H1 (cell line): ENCODE measurements around the gene PPP1R3C. TPM values are rescaled to one million over a fixed set of nuclear protein-coding genes. Genes with fewer than 3 reads are reported as not detected.
A peak's percentile ranks its signal among the peaks of the same experiment; 100 is the strongest.

Experiments
- CTCF ChIA-PET: fragments of 300-600 bp; sonication (Branson Sonifier 250); formaldehyde crosslinking; loops from one replicate; lab custom pipeline; 2021; ENCODE audit not compliant: partially characterized antibody; lab: Charles Lee
- POLR2A ChIA-PET: fragments of 300-600 bp; sonication (Branson Sonifier 250); formaldehyde crosslinking; loops from one replicate; lab custom pipeline; 2021; ENCODE audit warnings: inconsistent platforms; ENCODE audit not compliant: partially characterized antibody; lab: Charles Lee
- DNase-seq, 2 experiments: peaks; one replicate each; pipeline versions ENCODE4 v3.0.0 to v3.0.0-alpha.2; 2010 to 2022; ENCODE audit warnings: low spot score in 2 of 2, low read depth in 1 of 2, mixed read lengths in 1 of 2
- FAIRE-seq: peaks from 2 replicates; lab custom pipeline; 2011; peaks lifted over from hg19 to GRCh38; lab: Jason Lieb, UNC
- H2AFZ ChIP-seq: 2 replicates; pipeline ENCODE4 v1.8.1; 2012; ENCODE audit warnings: low read length, inconsistent platforms
- H2AK5ac ChIP-seq: 2 replicates; pipeline ENCODE4 v1.6.1; 2013; ENCODE audit warnings: low read depth, low read length
- H2BK120ac ChIP-seq: replicated peaks from 2 replicates; pipeline ENCODE3; 2013; ENCODE audit warnings: low read depth, low read length, inconsistent platforms
- H2BK12ac ChIP-seq: 2 replicates; pipeline ENCODE4 v1.6.1; 2013; ENCODE audit warnings: low read depth, low read length
- H2BK15ac ChIP-seq: 2 replicates; pipeline ENCODE4 v1.6.1; 2013; ENCODE audit warnings: low read length
- H2BK20ac ChIP-seq: 2 replicates; pipeline ENCODE4 v1.6.1; 2013; ENCODE audit warnings: low read length
- H2BK5ac ChIP-seq: 2 replicates; pipeline ENCODE4 v1.6.1; 2013; ENCODE audit warnings: low read depth, low read length
- H3K14ac ChIP-seq: 2 replicates; pipeline ENCODE4 v1.6.1; 2013; ENCODE audit warnings: inconsistent platforms; ENCODE audit not compliant: insufficient read length
- H3K18ac ChIP-seq: 2 replicates; pipeline ENCODE4 v1.6.1; 2013; ENCODE audit warnings: low read length; ENCODE audit errors: extremely low read depth
- H3K23ac ChIP-seq: 2 replicates; pipeline ENCODE4 v1.6.1; 2013; ENCODE audit warnings: inconsistent platforms; ENCODE audit not compliant: insufficient read length
- H3K23me2 ChIP-seq: 2 replicates; pipeline ENCODE4 v1.6.1; 2013; ENCODE audit warnings: low read depth, low read length
- H3K27ac ChIP-seq: 2 replicates; pipeline ENCODE4 v1.6.1; 2011; ENCODE audit warnings: low read depth, low read length, inconsistent platforms
- H3K27me3 ChIP-seq, 4 experiments: replicated peaks in 1 of 4; 1 replicate in 1 of 4; 2 replicates in 3 of 4; pipeline versions ENCODE4 v1.6.1 to v1.8.1; 2011 to 2013; ENCODE audit warnings: low read length in 3 of 4, mild to moderate bottlenecking in 3 of 4, inconsistent platforms in 2 of 4, mixed read lengths in 2 of 4, moderate library complexity in 1 of 4; ENCODE audit not compliant: control insufficient read depth in 3 of 4, insufficient read depth in 3 of 4; ENCODE audit errors: extremely low read depth in 1 of 4
- H3K36me3 ChIP-seq, 4 experiments: 2 replicates each; pipeline versions ENCODE4 v1.6.1 to v1.8.1; 2011 to 2013; ENCODE audit warnings: mild to moderate bottlenecking in 4 of 4, low read length in 3 of 4, moderate library complexity in 2 of 4, control low read depth in 1 of 4, inconsistent platforms in 1 of 4; ENCODE audit not compliant: insufficient read depth in 4 of 4, control insufficient read depth in 2 of 4
- H3K4ac ChIP-seq: replicated peaks from 2 replicates; pipeline ENCODE3; 2013; ENCODE audit warnings: low read length, low read depth, mixed read lengths, inconsistent platforms; ENCODE audit not compliant: insufficient read length
- H3K4me1 ChIP-seq, 4 experiments: replicated peaks in 1 of 4; 1 replicate in 1 of 4; 2 replicates in 3 of 4; pipeline versions ENCODE4 v1.6.1 to v1.8.1; 2011 to 2013; ENCODE audit warnings: low read length in 3 of 4, inconsistent platforms in 2 of 4, mixed read lengths in 1 of 4; ENCODE audit not compliant: insufficient read depth in 4 of 4, control insufficient read depth in 3 of 4
- H3K4me2 ChIP-seq, 2 experiments: 2 replicates each; pipeline versions ENCODE4 v1.6.1 to v1.8.1; 2011 to 2013; ENCODE audit warnings: low read depth in 2 of 2, low read length in 2 of 2, control low read depth in 1 of 2, inconsistent platforms in 1 of 2, mild to moderate bottlenecking in 1 of 2; ENCODE audit not compliant: insufficient read depth in 1 of 2
- H3K4me3 ChIP-seq, 4 experiments: fragments of 200-600, 300-600 bp in 1 of 4; sonication (generic), shearing (Covaris generic), sonication (Bioruptor Twin) in 1 of 4; 2 replicates each; pipeline versions ENCODE4 v1.5.1 to v1.8.1; 2011 to 2016; ENCODE audit warnings: low read length in 4 of 4, low read depth in 3 of 4, control low read depth in 2 of 4, inconsistent platforms in 2 of 4, mild to moderate bottlenecking in 2 of 4, mixed read lengths in 1 of 4, moderate library complexity in 1 of 4; ENCODE audit not compliant: insufficient read depth in 2 of 4; ENCODE audit errors: extremely low read depth in 1 of 4
- H3K56ac ChIP-seq: replicated peaks from 2 replicates; pipeline ENCODE3; 2013; ENCODE audit warnings: low read depth, mild to moderate bottlenecking, mixed read lengths, low read length, inconsistent platforms; ENCODE audit not compliant: insufficient read length
- H3K79me1 ChIP-seq: 2 replicates; pipeline ENCODE4 v1.6.1; 2013; ENCODE audit warnings: low read depth, low read length, control low read depth
- H3K79me2 ChIP-seq, 2 experiments: 2 replicates each; pipeline versions ENCODE4 v1.6.1 to v1.8.1; 2012 to 2013; ENCODE audit warnings: low read length in 2 of 2, mild to moderate bottlenecking in 2 of 2, inconsistent platforms in 1 of 2; ENCODE audit not compliant: insufficient read depth in 2 of 2, control insufficient read depth in 1 of 2
- H3K9ac ChIP-seq, 4 experiments: replicated peaks in 1 of 4; 1 replicate in 1 of 4; 2 replicates in 3 of 4; pipeline versions ENCODE4 v1.6.1 to v1.8.1; 2011 to 2013; ENCODE audit warnings: low read depth in 3 of 4, low read length in 3 of 4, control low read depth in 2 of 4, mild to moderate bottlenecking in 2 of 4, moderate library complexity in 2 of 4, inconsistent platforms in 1 of 4; ENCODE audit errors: extremely low read depth in 1 of 4
- H3K9me3 ChIP-seq, 2 experiments: 2 replicates each; pipeline versions ENCODE4 v1.6.1 to v1.8.1; 2012 to 2013; ENCODE audit warnings: mild to moderate bottlenecking in 2 of 2, moderate library complexity in 2 of 2, control low read depth in 1 of 2, inconsistent platforms in 1 of 2, low read depth in 1 of 2, low read length in 1 of 2, mixed read lengths in 1 of 2; ENCODE audit not compliant: insufficient read depth in 2 of 2
- H4K20me1 ChIP-seq, 2 experiments: replicated peaks in 1 of 2; 2 replicates each; pipeline versions ENCODE3 to v1.8.1; 2011 to 2013; ENCODE audit warnings: inconsistent platforms in 2 of 2, low read length in 2 of 2, mild to moderate bottlenecking in 1 of 2; ENCODE audit not compliant: insufficient read depth in 2 of 2, control insufficient read depth in 1 of 2
- H4K5ac ChIP-seq: 2 replicates; pipeline ENCODE4 v1.6.1; 2013; ENCODE audit warnings: low read length, low read depth, mixed read lengths, inconsistent platforms; ENCODE audit not compliant: insufficient read length
- H4K8ac ChIP-seq: 2 replicates; pipeline ENCODE4 v1.8.0; 2013; ENCODE audit warnings: mild to moderate bottlenecking, moderate library complexity, low read length, inconsistent platforms; ENCODE audit not compliant: insufficient read depth; ENCODE audit errors: extremely low read depth
- H4K91ac ChIP-seq: replicated peaks from 2 replicates; pipeline ENCODE3; 2013; ENCODE audit warnings: low read length, mixed read lengths, inconsistent platforms; ENCODE audit not compliant: insufficient read length
- CBX5 ChIP-seq: fragments of 300-800, 300-1000 bp; sonication (generic); IDR thresholded peaks from 2 replicates; pipeline ENCODE4 v1.7.1; 2016; ENCODE audit warnings: antibody characterized with exemption, low read length, low read depth
- SIN3A ChIP-seq, 2 experiments: IDR thresholded peaks in 1 of 2; conservative IDR thresholded peaks in 1 of 2; 2 replicates each; pipeline ENCODE4 v1.6.1; 2011 to 2012; ENCODE audit warnings: low read length in 2 of 2, improper control_type of control experiment in 1 of 2, low read depth in 1 of 2, mild to moderate bottlenecking in 1 of 2
- WGBS, 2 experiments: shearing (Covaris generic) in 1 of 2; methylation state at CpG; one replicate each; pipeline versions ENCODE4 v1.1.6 to v1.1.7; 2013 to 2015; ENCODE audit warnings: low lambda C conversion rate in 2 of 2, mixed read lengths in 2 of 2, inconsistent platforms in 1 of 2, low coverage in 1 of 2, missing lambda C conversion rate in 1 of 2; ENCODE audit not compliant: insufficient replicate concordance in 2 of 2, insufficient coverage in 1 of 2, insufficient read length in 1 of 2; ENCODE audit errors: extremely low coverage in 1 of 2, missing lambda C conversion rate in 1 of 2; 5-methylcytosine and 5-hydroxymethylcytosine counted together
- polyA plus RNA-seq, 7 experiments: library from polyadenylated mRNA; depleted of rRNA in 3 of 7; stranded (reverse) in 5 of 7; unstranded in 2 of 7; fragments of >200 nt in 5 of 7; fragments of 200-250 nt in 2 of 7; gene quantifications; 1 replicate in 5 of 7; 2 replicates in 1 of 7; 4 replicates in 1 of 7; pipeline versions ENCODE4 v1.2.1 to v1.2.3, GENCODE V29; 2011 to 2013; ENCODE audit warnings: missing spikeins in 2 of 7, mixed read lengths in 2 of 7
- total RNA-seq: library from RNA; stranded (reverse); fragmentation: NEBNext Ultra II Directional; extraction: Animal tissue kit (Norgen Biotek cat#: 25700); gene quantifications from 2 replicates; pipeline ENCODE4 v1.2.1, GENCODE V29; 2021

Gene PPP1R3C
- total and polyA plus RNA-seq, 2 of the 8 experiments (the other 6 are each of a cell fraction or from before 2014, with no cell fraction given): 1.3 TPM

GRCh38 chr10:91668913-91669312, 36.0 kb upstream of the PPP1R3C start:
- no peaks in the 10 kb centered on the region for H3K79me2 ChIP-seq
- H3K27ac ChIP-seq: no peak overlapping the region
- no peaks in the 10 kb centered on the region for H4K20me1 ChIP-seq
- TF ChIP-seq CBX5 (no peak), SIN3A (conservative IDR thresholded peaks at IDR 0.05 in 1 of 2, IDR thresholded peaks at IDR 0.05 in 1 of 2; ENCODE audit: low read depth in 1 of 2, low read length in 2 of 2) (no peak)
- peak overlapping the region in 1 of 4 experiments; percentile 28; a peak in 1 of 8 replicates for H3K4me3 ChIP-seq
- H2BK5ac ChIP-seq: no peak overlapping the region
- DNase-seq: no peak
- H3K36me3 ChIP-seq: no peaks in the 10 kb centered on the region
- H2BK120ac ChIP-seq: no peak overlapping the region
- peak overlapping the region; percentile 10 to 11; a peak in 2 of 4 replicates for H3K4me2 ChIP-seq
- H2AK5ac ChIP-seq: no peak overlapping the region
- no peak overlapping the region for H3K4ac ChIP-seq
- H3K4me1 ChIP-seq: peaks cover 0 to 7% (median 2%) of the 10 kb centered on the region in 4 experiments; a peak in 5 of 7 replicates
- CTCF ChIA-PET: interaction anchor here (1.2 to 9.2 kb wide), 3 partner anchors 25 to 116 kb away, joined by 3 to 51 read pairs (median 5); partner anchors contain the start of gene PPP1R3C
- no peak overlapping the region for H4K5ac ChIP-seq
- H2AFZ ChIP-seq: no peak overlapping the region
- no peak overlapping the region for H4K91ac ChIP-seq
- no peak overlapping the region for H3K23ac ChIP-seq
- H2BK15ac ChIP-seq: no peak overlapping the region
- no peak for FAIRE-seq
- no peak overlapping the region for H3K18ac ChIP-seq
- H2BK20ac ChIP-seq: no peak overlapping the region
- H3K9ac ChIP-seq: no peak overlapping the region
- no peaks in the 10 kb centered on the region for H3K23me2 ChIP-seq
- no peak overlapping the region for H2BK12ac ChIP-seq
- 35% methylated on average over 3 of the region's 3 CpGs; no CpG with 5 or more reads in 1 of the 2 experiments for WGBS, 2 experiments
- POLR2A ChIA-PET: no interaction called here
- no peaks in the 10 kb centered on the region for H3K79me1 ChIP-seq
- H3K14ac ChIP-seq: no peak overlapping the region
- no peaks in the 10 kb centered on the region for H3K9me3 ChIP-seq
- no peak overlapping the region for H3K56ac ChIP-seq
- no peak overlapping the region for H4K8ac ChIP-seq
- H3K27me3 ChIP-seq: no peaks in the 10 kb centered on the region
